Mesendoderm (in vitro differentiated cells): ENCODE measurements around the gene DDX52.
A peak's percentile ranks its signal among the peaks of the same experiment; 100 is the strongest.
"Not testable (repeated sequence)": the region's sequence is repeated elsewhere in the genome, so short reads cannot be mapped to it uniquely, and the experiment has no call there.

Experiments
- DNase-seq: peaks from one replicate; pipeline ENCODE4 v3.0.0; 2013
- H2AK5ac ChIP-seq: 2 replicates; pipeline ENCODE4 v1.6.1; 2013; ENCODE audit warnings: low read length, inconsistent platforms
- H2BK120ac ChIP-seq: 2 replicates; pipeline ENCODE4 v1.6.1; 2013; ENCODE audit warnings: low read depth, mild to moderate bottlenecking, low read length, moderate library complexity, mixed read lengths
- H2BK15ac ChIP-seq: replicated peaks from 2 replicates; pipeline ENCODE4 v1.6.1; 2013; ENCODE audit warnings: low read depth, mild to moderate bottlenecking, moderate library complexity
- H2BK5ac ChIP-seq: 2 replicates; pipeline ENCODE4 v1.6.1; 2013; ENCODE audit warnings: low read length, inconsistent platforms
- H3K18ac ChIP-seq: 2 replicates; pipeline ENCODE4 v1.6.1; 2013; ENCODE audit warnings: mild to moderate bottlenecking, low read length, mixed read lengths
- H3K23ac ChIP-seq: one replicate; pipeline ENCODE4 v1.6.1; 2013; ENCODE audit warnings: low read length
- H3K27ac ChIP-seq: 2 replicates; pipeline ENCODE4 v1.5.1; 2013; ENCODE audit warnings: low read depth, mild to moderate bottlenecking, inconsistent platforms, low read length, moderate library complexity
- H3K27me3 ChIP-seq: 2 replicates; pipeline ENCODE4 v1.6.1; 2013; ENCODE audit warnings: low read length, control low read depth, mild to moderate bottlenecking, inconsistent platforms; ENCODE audit not compliant: insufficient read depth, poor library complexity
- H3K36me3 ChIP-seq: 2 replicates; pipeline ENCODE4 v1.6.1; 2013; ENCODE audit warnings: low read length, inconsistent platforms; ENCODE audit not compliant: control insufficient read depth, insufficient read depth
- H3K4ac ChIP-seq: one replicate; pipeline ENCODE4 v1.6.1; 2013; ENCODE audit warnings: low read depth, mild to moderate bottlenecking, low read length, moderate library complexity
- H3K4me1 ChIP-seq: 2 replicates; pipeline ENCODE4 v1.6.1; 2013; ENCODE audit warnings: low read depth, low read length, inconsistent platforms; ENCODE audit not compliant: control insufficient read depth
- H3K4me2 ChIP-seq: 2 replicates; pipeline ENCODE4 v1.6.1; 2013; ENCODE audit warnings: low read length
- H3K4me3 ChIP-seq: 2 replicates; pipeline ENCODE4 v1.5.1; 2013; ENCODE audit warnings: mild to moderate bottlenecking, low read length
- H3K56ac ChIP-seq: one replicate; pipeline ENCODE4 v1.6.1; 2013; ENCODE audit warnings: low read length
- H3K79me1 ChIP-seq: 2 replicates; pipeline ENCODE4 v1.6.1; 2013; ENCODE audit warnings: low read length, inconsistent platforms
- H3K79me2 ChIP-seq: 2 replicates; pipeline ENCODE4 v1.6.1; 2013; ENCODE audit warnings: mild to moderate bottlenecking, low read length; ENCODE audit not compliant: control insufficient read depth, insufficient read depth
- H3K9ac ChIP-seq: 2 replicates; pipeline ENCODE4 v1.6.1; 2013; ENCODE audit warnings: low read length, inconsistent platforms
- H4K5ac ChIP-seq: one replicate; pipeline ENCODE4 v1.6.1; 2013; ENCODE audit warnings: low read length
- H4K8ac ChIP-seq: one replicate; pipeline ENCODE4 v1.6.1; 2013; ENCODE audit warnings: low read depth, mild to moderate bottlenecking, control low read depth, low read length, moderate library complexity
- WGBS: extraction: QIAGEN DNeasy Blood & Tissue Kit; methylation state at CpG from one replicate; pipeline ENCODE4 v1.1.7; 2013; ENCODE audit warnings: low lambda C conversion rate, missing lambda C conversion rate; ENCODE audit not compliant: insufficient coverage; ENCODE audit errors: extremely low coverage; 5-methylcytosine and 5-hydroxymethylcytosine counted together

Gene DDX52

DNA sequence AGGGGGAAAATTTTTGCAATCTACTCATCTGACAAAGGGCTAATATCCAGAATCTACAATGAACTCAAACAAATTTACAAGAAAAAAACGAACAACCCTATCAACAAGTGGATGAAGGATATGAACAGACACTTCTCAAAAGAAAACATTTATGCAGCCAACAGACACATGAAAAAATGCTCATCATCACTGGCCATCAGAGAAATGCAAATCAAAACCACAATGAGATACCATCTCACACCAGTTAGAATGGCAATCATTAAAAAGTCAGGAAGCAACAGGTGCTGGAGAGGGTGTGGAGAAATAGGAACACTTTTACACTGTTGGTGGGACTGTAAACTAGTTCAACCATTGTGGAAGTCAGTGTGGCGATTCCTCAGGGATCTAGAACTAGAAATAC lies 36.7 kb upstream of the DDX52 start:
- not testable (repeated sequence) for H3K4me2 ChIP-seq, H3K18ac ChIP-seq, H3K36me3 ChIP-seq, H3K56ac ChIP-seq, H4K8ac ChIP-seq, H3K4me1 ChIP-seq, H4K5ac ChIP-seq, DNase-seq, H3K79me2 ChIP-seq, H3K79me1 ChIP-seq, H2BK120ac ChIP-seq, H2BK5ac ChIP-seq, H2AK5ac ChIP-seq, H3K27me3 ChIP-seq, H3K27ac ChIP-seq, H2BK15ac ChIP-seq, H3K9ac ChIP-seq, H3K23ac ChIP-seq, H3K4ac ChIP-seq, H3K4me3 ChIP-seq
- no CpG with 5 or more reads among the region's 2 CpGs for WGBS

DNA sequence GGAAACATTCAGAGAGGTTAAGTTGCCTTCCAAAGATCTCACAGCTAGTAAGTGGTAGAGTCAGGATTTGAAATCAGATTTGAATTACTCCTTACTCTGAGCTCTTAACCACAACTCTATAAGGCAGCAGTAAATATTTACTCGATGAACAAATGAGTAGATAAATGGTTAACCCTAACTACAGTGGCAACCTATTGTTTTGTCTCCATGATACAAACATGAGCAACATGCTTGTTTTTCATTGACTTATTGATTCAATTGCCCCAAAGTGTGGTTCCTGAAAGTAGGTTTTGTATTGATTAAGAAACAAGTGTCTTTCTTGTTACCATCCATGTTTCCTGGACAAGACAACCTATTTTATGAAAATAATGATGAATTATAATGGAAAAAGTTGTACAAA lies 34.8 kb upstream of the DDX52 start:
- Histone ChIP-seq H3K4me3 (no peak overlapping the region), H3K18ac (no peak overlapping the region), H3K27ac (no peak overlapping the region), H2BK15ac (no peak overlapping the region), H3K4me2 (no peak overlapping the region), H2BK5ac (no peak overlapping the region), H2BK120ac (no peak overlapping the region), H3K23ac (no peak overlapping the region), H3K56ac (no peak overlapping the region), H3K79me2 (no peaks in the 10 kb centered on the region), H3K79me1 (no peaks in the 10 kb centered on the region), H3K36me3 (no peaks in the 10 kb centered on the region), H3K4me1 (no peaks in the 10 kb centered on the region), H4K5ac (no peak overlapping the region), H3K27me3 (no peaks in the 10 kb centered on the region), H3K4ac (no peak overlapping the region), H4K8ac (no peak overlapping the region), H3K9ac (no peak overlapping the region), H2AK5ac (no peak overlapping the region)
- no CpG with 5 or more reads among the region's 1 CpG for WGBS
- no peak for DNase-seq

DNA sequence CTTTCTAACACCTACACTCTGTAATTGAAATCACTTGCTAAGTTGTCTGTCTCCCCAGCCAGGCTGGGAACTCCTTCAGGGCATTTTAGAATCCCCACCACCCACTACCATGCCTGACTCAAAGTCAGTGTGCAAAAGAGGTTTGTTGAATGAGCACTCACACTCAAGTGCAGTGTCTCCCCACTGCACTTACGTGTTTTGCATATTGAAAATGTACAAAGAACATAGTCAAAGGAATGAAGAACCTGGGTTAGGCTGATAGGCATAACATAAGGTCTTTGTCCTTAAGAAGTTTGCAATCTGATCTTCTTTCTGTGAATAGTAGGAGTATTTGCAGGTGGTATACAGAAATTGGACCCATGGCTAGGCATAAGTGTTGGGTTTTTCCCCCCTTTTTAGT lies 33.8 kb upstream of the DDX52 start:
- WGBS = no CpG with 5 or more reads among the region's 1 CpG
- H3K27ac ChIP-seq = no peak overlapping the region

DNA sequence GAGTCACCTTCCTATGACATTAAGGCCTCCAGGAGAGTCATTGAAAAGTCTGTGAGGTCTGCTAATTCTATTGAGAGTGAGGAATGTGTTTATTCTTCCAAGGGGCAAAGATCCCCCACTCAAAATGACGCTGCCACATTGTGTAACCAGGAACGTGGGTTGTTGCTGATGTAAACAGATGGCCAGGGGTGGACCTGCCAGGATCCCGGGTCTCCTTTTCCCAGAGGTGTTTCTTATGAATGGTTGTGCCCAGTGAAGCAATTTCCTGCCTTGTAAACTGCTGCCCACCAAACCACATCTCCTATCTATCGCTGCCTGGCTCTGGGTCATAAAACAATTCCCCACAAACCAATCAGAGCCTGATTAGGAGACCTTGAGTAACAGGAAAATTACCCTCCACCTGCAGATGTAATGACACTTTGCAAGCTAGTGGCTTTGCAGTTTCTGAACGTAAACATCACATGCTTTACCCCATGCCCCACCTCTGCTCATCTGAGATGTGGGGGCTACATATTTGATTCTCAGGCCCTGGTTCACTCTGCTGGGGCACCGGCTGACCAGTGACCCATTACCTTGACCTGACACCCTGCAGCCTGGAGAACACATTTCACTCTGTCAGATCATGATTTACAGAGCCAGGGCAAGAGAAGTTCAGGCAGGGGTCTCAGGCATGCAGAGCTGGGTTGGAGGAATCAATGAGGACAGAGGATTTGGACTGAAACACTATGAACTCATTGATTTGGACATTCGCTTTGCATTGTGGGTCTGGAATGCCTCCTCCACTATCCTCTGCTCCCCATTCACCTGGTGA lies 33.1 kb upstream of the DDX52 start:
- H2BK120ac ChIP-seq = no peak overlapping the region
- no peaks in the 10 kb centered on the region for H3K79me1 ChIP-seq
- H3K56ac ChIP-seq = no peak overlapping the region
- no peak overlapping the region for H3K18ac ChIP-seq
- no peaks in the 10 kb centered on the region for H3K4me1 ChIP-seq
- H4K5ac ChIP-seq = no peak overlapping the region
- H3K27ac ChIP-seq = no peak overlapping the region
- no peak overlapping the region for H2BK5ac ChIP-seq
- H3K4me3 ChIP-seq = no peak overlapping the region
- no peak overlapping the region for H2BK15ac ChIP-seq
- no peak for DNase-seq
- no peak overlapping the region for H4K8ac ChIP-seq
- H3K23ac ChIP-seq = no peak overlapping the region
- H3K36me3 ChIP-seq = no peaks in the 10 kb centered on the region
- no peak overlapping the region for H2AK5ac ChIP-seq
- no peak overlapping the region for H3K4me2 ChIP-seq
- H3K9ac ChIP-seq = no peak overlapping the region
- no CpG with 5 or more reads among the region's 7 CpGs for WGBS
- H3K79me2 ChIP-seq = no peaks in the 10 kb centered on the region
- no peaks in the 10 kb centered on the region for H3K27me3 ChIP-seq
- H3K4ac ChIP-seq = no peak overlapping the region

More for the DNA sequence above, 33.8 kb upstream of the DDX52 start:
- no peak overlapping the region for H3K9ac ChIP-seq
- no peak overlapping the region for H3K23ac ChIP-seq
- no peak overlapping the region for H3K56ac ChIP-seq
- H3K79me1 ChIP-seq = no peaks in the 10 kb centered on the region
- no peak overlapping the region for H3K4ac ChIP-seq
- H3K79me2 ChIP-seq = no peaks in the 10 kb centered on the region
- H3K4me2 ChIP-seq = no peak overlapping the region
- no peak overlapping the region for H2BK5ac ChIP-seq
- H4K8ac ChIP-seq = no peak overlapping the region
- no peak overlapping the region for H3K18ac ChIP-seq
- H3K36me3 ChIP-seq = no peaks in the 10 kb centered on the region
- no peak overlapping the region for H4K5ac ChIP-seq
- no peak overlapping the region for H2BK120ac ChIP-seq
- DNase-seq = no peak
- H3K4me1 ChIP-seq = no peaks in the 10 kb centered on the region
- H2AK5ac ChIP-seq = no peak overlapping the region
- no peak overlapping the region for H2BK15ac ChIP-seq
- no peak overlapping the region for H3K4me3 ChIP-seq
- H3K27me3 ChIP-seq = no peaks in the 10 kb centered on the region

DNA sequence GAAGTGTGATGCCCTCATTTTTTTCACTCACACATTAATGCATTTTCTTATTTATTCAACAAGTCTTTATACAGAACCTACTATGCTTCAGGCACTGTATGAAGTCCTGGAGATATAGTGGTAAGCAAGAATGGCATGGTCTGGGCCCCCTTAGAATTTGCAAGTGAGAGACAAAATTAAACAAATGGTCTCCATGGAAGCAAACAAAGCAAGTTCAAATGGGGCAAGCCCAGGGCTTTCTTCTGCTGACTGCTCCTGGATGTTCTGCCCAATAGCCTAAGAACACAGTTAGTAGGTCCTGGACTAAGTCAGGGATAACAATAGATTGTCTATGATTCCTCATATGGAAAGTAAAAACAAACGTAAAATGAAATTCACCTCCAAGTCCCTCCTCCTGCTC lies 31.3 kb upstream of the DDX52 start:
- Histone ChIP-seq H2BK15ac (no peak overlapping the region), H3K4me2 (no peak overlapping the region), H3K56ac (no peak overlapping the region), H3K9ac (no peak overlapping the region), H3K79me2 (no peaks in the 10 kb centered on the region), H3K4me3 (no peak overlapping the region), H4K8ac (no peak overlapping the region), H3K36me3 (no peaks in the 10 kb centered on the region), H2BK5ac (no peak overlapping the region), H3K4me1 (no peaks in the 10 kb centered on the region), H3K4ac (no peak overlapping the region), H2BK120ac (no peak overlapping the region), H3K27me3 (no peaks in the 10 kb centered on the region), H2AK5ac (no peak overlapping the region), H3K79me1 (no peaks in the 10 kb centered on the region), H3K18ac (no peak overlapping the region), H4K5ac (no peak overlapping the region), H3K27ac (no peak overlapping the region), H3K23ac (no peak overlapping the region)
- WGBS = no CpG with 5 or more reads among the region's 1 CpG
- DNase-seq = peak; percentile 57

DNA sequence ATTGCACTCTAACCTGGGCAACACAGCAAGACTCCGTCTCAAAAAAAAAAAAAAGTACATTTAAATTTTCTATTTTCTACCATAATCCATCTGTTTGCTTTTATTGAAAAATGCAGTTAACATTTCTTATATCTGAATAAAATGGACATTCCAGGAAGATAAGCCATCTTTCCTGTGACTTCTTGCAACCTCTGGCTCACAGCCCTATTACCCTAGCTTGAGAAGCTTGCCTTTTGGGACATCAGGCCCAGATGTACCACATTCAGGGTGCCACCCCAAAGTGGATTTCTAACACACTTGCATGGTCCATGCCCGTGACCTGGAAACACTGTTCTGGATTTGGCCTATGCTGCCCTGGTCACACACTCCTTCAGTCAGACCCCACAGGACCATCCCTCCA lies 30.1 kb upstream of the DDX52 start:
- H3K79me2 ChIP-seq = no peaks in the 10 kb centered on the region
- WGBS = no CpG with 5 or more reads among the region's 2 CpGs
- H4K8ac ChIP-seq = no peak overlapping the region

More for the DNA sequence above, 30.1 kb upstream of the DDX52 start:
- Histone ChIP-seq H4K5ac (no peak overlapping the region), H3K27ac (no peak overlapping the region), H3K4ac (no peak overlapping the region), H3K27me3 (no peaks in the 10 kb centered on the region), H3K36me3 (no peaks in the 10 kb centered on the region), H3K23ac (no peak overlapping the region), H2BK120ac (no peak overlapping the region), H2AK5ac (no peak overlapping the region), H3K4me3 (no peak overlapping the region), H3K9ac (no peak overlapping the region), H2BK15ac (no peak overlapping the region), H3K4me2 (no peak overlapping the region), H2BK5ac (no peak overlapping the region), H3K18ac (no peak overlapping the region), H3K56ac (no peak overlapping the region), H3K79me1 (no peaks in the 10 kb centered on the region), H3K4me1 (no peaks in the 10 kb centered on the region)
- DNase-seq = no peak
